Globus pallidus (tissue), 1 donor: ENCODE data around the gene PTPRN2.
"Not testable (repeated sequence)": the region's sequence is repeated elsewhere in the genome, so short reads cannot be mapped to it uniquely, and the experiment has no call there.

ENCODE experiments used
- DNase-seq: peaks from one replicate; pipeline ENCODE4 v3.0.0-alpha.2; 2015; ENCODE audit warnings: low spot score

Gene PTPRN2

DNA sequence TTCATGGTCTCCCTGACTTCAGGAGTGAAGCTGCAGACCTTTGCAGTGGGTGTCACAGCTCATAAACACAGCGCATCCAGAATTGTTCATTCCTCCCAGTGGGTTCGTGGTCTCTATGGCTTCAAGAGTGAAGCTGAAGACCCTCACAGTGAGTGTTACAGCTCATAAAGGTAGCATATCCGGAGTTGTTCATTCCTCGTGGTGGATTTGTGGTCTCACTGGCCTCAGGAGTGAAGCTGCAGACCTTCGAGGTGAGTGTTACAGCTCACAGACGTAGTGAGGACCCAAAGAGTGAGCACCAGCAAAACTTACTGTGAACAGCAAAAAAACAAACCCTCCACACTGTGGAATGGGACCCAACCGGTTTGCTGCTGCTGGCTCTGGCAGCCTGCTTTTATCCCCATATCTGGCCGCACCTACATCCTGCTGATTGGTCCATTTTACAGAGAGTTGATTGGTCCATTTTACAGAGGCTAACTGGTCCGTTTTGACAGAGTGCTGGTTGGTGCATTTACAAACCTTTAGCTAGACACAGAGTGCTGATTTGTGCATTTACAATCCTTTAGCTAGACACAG lies 308.8 kb downstream of the PTPRN2 start:
- no peak for DNase-seq

DNA sequence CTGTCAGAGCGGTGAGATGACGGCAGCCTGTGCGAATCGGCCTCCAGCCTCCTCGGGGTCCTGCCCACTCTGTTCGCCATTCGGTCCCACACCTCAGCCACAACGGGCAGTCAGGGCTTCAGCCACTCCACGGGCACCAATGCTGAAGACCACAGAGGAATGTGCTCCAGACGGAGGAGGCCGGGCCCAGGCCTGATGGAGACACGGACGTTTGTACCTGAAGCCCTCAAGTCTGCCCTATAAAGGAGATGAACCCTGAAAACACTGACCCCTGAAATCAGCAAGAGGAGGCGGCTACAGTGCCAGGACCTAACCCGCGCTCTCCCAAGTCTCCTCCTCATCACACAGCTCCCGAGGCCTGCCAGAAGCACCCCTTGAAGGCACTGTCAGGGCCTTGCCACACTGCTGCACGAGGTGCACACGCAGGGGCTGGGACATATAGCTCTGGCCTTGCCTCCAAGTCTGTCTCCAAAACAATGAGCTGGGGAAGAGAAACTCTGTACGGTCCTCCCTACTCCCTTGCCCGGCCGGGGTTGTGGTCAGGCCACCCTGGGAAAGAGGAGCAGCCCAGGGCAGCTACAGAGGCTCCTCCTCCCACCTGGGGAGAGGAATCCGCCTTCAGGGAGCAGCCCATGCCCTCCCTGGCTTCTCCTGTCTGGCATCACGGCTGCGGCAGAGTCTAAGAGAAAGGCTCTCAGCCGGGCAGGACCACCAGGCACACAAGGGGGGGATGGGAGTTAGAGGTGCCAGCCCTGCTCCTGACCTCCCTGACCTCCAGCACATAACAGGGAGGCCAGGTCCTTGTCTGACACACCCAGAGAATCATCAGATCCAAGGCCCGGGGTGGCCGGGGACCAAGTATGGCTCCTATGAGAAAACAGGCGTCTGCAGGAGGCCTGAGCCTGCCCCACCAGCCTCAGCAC lies 310.1 kb downstream of the PTPRN2 start:
- no peak for DNase-seq

DNA sequence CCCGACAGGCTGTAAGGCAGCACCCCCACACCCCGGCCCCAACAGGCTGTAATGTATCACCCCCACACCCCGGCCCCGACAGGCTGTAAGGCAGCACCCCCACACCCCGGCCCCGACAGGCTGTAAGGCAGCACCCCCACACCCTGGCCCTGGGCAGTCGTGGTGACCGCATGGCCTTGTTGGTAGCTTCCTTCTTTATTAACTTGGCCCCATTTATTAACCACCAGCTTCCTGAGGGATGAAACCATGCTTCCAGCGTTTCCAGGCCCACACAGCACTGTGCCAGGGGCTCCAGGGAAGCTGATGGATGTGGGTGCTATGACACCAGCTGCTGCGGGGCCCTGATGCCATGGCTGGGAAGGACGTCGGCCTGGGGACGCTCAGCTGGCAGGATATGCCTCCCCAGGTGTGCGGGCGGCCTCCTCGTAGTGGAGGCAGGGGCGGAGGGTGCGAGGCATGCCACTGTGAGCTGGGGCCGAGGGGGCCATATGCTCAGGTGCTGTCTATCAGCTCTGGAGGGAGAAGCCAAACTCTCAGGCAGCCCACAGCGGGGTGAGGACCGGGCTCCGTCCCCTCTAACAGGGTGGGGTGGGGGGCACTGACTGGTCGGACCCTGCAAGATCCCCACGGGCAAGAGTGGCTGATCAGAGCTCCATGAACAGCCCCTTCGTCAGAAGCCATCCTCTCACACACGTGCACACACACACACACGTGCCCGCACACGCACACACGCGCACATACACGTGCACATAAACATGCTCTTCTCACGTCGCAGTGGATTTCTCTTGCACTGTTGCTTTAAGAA lies 311.0 kb downstream of the PTPRN2 start:
- no peak for DNase-seq

DNA sequence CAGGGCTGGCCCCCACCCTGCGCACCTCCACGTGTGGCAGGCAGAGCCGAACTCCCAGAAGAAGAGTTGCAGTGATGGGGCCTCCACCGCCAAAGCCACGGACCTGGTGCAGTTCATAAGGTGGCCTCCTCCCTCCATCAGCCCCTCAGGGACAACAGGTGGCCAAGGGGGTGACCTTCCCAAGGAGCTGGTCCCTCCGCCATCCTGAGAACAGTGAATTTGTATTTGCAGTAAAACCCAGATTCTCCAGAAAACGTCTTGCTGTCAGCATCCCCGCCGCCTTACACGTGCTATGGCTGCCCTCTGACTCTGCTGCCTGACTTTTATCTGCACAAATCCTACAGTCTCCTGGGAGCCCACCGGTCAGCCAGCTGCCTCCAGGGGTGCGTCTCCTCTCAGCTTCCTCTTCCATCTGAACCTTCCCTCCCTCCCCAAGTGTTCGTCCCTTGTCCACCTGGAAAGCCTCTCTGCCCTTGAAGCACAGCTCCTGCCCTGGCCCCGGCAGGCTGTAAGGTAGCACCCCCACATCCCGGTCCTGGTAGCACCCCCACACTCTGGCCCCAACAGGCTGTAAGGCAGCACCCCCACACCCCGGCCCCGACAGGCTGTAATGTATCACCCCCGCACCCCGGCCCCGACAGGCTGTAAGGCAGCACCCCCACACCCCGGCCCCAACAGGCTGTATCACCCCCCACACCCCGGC lies 311.8 kb downstream of the PTPRN2 start:
- no peak for DNase-seq

DNA sequence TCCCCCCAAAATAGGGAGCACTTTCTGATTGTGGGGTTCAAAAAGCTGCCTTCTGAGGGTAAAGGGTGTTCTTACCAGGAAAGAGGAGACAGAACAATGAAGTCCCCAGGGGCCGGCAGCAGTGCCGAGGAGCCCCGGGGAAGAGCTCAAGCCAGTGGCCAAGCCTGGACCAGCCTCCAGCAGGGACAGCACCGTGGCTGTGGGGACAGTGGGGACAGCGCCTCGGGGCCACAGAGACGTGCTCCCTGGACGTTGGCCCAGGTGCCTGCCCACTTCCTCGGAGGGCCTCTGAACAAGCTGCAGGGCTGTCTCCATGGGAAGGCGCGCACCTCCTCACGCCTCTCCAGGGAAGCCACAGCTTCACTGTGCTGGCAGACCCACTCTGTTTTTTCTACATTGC lies 312.6 kb downstream of the PTPRN2 start:
- DNase-seq = no peak

- DNase-seq = no peak
Observed at GRCh38 chr7:158274404-158274811, 313.2 kb downstream of the PTPRN2 start.

DNA sequence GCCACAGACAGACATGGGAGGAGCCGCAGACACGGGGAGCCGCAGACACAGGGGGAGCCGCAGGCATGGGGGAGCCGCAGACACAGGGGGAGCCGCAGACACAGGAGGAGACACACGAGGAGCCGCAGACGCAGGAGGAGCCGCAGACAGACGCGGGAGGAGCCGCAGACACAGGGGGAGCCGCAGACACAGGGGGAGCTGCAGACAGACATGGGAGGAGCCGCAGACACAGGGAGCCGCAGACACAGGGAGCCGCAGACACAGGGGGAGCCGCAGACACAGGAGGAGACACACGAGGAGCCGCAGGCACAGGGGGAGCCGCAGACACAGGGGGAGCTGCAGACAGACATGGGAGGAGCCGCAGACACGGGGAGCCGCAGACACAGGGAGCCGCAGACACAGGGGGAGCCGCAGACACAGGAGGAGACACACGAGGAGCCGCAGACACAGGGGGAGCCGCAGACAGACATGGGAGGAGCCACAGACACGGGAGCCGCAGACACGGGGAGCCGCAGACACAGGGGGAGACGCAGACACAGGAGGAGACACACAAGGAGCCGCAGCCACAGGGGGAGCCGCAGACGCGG lies 313.8 kb downstream of the PTPRN2 start:
- not testable (repeated sequence) for DNase-seq

DNA sequence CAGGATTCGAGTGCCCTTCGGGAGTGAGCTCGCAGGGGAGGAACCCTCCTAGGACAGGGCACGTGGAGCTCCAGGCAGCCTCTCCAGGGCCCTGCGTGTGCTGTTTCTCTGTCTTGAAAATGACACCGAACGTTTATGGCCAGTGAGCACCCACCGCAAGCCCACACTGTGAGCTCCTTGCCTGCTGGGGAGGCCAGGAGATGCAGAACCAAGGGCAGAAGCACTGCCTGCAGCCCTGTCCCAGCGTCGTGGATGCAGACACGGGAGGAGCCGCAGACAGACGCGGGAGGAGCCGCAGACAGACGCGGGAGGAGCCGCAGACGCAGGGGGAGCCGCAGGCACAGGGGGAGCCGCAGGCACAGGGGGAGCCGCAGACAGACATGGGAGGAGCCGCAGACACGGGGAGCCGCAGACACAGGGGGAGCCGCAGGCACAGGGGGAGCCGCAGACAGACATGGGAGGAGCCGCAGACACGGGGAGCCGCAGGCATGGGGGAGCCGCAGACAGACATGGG lies 314.4 kb downstream of the PTPRN2 start:
- no peak for DNase-seq

DNA sequence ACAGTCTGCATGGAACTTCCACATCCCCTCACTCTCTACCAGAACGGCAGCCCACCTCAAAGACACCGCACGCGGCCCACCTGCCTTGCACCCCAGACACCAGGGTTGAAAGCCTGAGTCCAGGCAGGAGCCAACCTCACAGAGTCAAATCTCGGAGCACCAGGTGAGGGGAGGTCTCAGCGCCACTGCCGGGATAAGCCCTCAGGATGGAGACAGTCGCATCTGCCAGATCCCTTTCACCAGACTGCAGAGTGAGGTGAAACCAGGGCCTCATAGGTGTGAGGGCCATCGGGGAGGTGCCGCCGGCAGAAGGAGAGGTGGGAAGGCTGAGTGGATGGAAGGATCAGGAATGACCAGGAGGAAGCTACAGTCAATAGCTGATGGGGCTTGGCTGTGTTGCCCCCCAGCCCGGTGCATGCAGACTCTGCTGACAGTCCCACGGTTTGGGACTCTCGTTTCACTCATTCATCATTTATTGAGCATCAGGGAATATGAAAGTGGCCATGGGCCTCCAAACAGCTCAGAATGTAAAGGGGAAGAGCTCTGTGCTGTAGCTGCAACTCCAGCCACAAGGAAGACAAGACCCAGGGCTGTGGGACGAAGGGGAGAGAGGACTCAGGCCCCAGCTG lies 315.0 kb downstream of the PTPRN2 start:
- DNase-seq = no peak

DNA sequence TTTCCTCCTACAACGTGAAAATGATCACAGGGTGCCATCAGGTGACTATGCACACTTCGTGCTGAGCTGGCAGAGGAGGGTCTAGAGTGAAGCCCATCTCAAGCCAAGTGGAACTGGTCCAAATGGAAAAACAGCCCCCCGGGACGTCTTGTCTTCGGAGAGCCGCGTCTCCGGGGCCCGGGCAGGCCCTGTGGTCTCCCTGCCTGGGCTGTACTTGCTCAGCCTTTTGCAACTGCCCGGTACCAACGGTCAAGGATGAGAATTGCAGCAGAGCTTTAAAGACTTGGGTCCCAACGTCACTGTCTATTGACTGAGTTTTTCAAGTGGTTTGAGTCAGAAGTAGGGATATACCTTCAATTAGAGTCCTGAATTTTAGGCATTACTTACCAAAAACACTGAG lies 315.5 kb downstream of the PTPRN2 start:
- DNase-seq = no peak

DNA sequence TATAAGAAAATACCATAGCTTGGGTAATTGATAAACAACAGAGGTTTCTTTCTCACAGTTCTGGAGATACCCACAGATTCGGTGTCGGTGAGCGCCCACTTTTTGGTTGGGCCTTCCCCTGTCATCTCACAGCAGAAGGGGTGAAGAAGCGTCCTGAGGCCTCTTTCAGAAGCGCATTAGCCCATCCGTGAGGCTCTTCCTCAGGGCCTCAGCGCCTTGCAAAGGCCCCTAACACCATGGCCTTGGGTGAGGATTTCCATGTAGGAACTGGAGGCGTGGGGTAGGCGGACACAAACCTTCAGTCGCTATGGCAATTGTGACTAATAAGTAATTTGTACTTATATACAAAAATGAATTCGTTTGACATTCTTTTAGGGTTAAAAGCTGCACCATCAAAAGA lies 316.0 kb downstream of the PTPRN2 start:
- DNase-seq = no peak

- no peak for DNase-seq
Observed at GRCh38 chr7:158270856-158271413, 316.7 kb downstream of the PTPRN2 start.

DNA sequence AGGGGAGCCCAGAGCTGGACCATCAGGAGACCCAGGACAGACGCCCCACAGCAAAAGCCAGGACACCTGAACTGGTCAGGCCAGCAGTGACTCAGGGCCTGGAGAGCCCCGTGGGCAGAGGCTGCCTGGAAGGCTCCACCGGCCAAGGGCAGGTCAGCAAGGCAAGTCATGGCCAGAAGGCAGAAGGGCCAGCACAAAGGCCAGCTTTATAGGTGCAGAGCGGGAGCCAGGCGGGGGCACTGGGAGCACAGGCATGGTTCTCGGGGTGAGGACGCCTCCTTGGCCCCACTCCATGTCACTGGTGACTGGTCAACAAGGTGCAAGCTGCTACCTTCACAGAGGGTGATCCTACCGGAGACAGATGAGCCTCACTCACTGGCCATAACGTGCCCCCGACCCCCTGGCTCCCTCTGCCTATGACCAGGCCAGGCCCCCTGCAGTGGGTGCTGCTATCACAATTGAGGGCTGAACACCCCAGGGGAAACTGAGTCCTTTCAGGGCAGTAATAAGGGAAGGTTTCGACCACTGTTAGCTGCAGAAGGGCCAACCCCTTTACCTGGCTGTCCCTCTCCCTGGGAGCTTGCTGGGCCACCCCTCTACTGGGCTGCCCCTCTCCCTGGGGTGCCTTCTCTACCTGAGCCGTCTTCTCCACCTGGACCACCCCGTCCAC lies 317.4 kb downstream of the PTPRN2 start:
- no peak for DNase-seq

DNA sequence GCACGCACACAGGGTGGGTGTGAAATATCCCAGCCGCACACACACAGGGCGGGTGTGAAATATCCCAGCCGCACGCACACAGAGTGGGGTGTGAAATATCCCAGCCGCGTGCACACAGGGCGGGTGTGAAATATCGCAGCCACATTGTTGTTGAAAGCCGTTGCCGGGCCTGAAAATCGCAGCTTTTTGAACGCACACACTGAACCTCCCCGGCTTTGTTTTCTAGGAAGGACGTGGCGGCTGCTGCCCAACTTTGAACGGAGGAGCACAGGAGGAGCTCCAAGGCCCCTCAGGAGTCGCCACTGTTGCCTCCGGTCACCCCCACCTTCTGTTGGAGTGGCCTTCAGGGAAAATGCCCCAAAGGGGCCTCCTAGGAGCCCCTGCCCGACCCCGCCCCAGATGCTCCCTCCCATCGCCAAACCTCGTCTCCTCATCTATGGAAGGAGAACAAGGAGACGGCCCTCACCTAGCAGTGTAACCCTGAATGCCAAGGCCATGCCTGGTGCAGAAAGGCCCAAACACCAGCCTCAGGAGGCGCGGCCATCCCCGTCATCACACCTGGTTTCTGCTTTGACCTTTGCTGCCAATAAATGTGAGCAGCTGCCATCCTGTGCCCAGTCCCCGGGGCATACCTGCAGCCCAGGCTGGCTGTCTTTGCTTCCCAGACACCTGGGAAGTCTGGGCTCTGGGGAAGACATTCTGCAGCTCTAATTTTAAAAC lies 318.6 kb downstream of the PTPRN2 start:
- DNase-seq = no peak

DNA sequence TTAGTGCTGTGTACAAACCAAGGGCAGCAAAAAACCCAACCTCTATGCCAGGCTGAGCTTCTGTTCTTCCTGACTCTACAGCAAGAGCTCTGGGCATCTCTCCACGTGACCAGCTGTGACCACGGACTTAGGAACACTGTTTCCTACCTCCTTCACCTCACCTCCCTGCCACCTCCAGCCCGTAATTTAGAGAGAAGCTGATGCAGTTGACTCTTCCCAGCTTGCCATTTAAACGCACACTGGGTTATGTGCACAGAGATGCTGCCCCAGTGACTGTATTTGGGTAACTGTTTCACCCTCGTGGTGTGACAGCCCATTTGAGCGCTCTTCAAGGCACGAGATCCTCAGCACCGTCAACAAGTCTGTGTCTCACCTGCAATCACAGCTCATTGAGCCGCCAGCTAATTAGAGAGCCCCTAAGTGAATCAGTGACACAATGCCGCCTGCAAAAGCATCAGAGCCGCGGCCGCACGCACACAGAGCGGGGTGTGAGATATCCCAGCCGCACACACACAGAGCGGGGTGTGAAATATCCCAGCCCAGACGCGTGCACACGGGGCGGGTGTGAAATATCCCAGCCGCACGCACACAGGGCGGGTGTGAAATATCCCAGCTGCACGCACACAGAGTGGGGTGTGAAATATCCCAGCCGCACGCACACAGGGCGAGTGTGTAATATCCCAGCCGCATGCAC lies 319.7 kb downstream of the PTPRN2 start:
- no peak for DNase-seq

DNA sequence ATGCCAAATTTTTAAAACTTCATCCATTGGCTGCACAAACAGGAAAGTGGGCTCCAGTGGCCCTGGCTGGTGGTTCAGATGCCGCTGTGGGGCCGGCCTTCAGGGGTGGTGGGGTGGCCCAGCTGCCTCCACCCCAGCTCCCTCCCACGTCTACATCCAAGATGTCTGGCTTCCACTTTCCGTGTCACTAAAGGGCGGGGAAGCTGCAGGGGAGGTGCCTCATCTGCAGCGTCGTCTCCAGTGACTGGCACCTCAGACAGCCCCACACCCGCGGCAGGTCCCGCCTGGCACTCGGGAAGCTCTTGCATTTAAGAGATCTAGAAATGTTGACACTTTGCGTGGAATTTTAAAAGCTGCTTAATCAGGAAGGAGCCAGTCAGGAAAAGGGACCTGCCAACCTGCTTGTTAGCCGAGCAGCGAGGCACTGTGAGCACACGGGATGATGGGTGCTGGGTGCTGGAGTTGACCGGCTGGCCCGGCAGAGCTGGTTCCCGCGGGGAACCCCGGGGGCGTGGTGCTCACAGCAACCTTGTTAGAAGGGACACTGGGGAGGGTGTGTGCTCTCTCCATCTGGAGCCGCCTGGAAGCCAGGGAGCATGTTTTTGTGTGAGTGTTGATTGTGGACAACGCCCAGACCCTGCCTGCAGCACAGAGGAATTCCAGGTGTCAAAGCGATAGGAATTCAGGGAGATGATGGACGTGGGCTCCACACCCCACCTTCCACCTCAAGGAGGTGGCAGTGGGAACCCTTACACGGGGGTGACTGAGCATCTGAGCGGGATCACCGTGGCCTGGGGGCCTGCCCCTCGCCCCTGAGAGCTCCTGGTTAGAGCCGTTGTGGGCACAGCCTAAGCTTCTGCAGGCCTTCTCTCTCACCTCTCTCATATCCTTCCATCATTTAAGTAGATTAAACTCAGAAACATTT lies 320.5 kb downstream of the PTPRN2 start:
- DNase-seq = no peak

DNA sequence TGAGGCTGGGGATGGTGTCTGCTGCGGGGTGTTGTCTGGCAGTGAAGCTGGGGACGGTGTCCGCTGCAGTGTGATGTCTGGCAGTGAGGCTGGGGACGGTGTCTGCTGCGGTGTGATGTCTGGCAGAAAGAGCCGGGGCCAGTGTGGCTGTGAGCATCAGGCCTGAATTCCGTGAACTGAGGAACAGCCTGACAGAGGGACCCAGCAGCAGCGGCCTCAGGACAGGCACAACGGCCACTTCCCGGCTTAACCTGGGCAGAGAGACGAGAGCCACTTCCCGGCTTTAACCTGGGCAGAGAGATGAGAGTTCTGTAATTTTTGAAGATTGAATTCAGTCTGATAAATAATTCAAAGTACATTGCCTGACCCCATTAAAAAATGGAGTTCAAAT lies 321.2 kb downstream of the PTPRN2 start:
- no peak for DNase-seq

DNA sequence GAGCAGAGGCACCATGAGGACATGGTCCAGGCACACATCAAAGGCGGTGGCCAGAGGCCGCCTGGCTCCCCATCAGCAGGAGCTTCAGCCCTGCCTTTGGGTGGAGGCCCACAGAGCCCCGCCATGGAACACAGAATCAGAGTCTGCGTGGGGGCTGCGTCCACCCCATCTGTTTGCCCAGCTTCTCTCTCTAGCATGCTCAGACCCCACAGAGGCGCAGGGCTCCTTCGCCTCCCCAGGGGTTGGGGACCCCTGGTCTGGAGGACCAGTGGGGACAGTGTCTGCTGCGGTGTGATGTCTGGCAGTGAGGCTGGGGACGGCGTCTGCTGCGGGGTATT lies 321.9 kb downstream of the PTPRN2 start:
- DNase-seq = no peak
